ENCODE data around the gene STS. TPM values are rescaled to one million over a fixed set of nuclear protein-coding genes. Genes with fewer than 3 reads are reported as not detected.

Gene STS
- total RNA-seq, 1 donor from 2014 or later = 0.97 TPM

GRCh38 chrX:7108030-7108429, 39.5 kb upstream of the STS start:
- Mint-ChIP-seq H3K27me3 (ENCODE audit: insufficient read depth, low read depth) (no peaks in the 10 kb centered on the region), H3K4me3 (no peak overlapping the region), H3K36me3 (peaks cover 28% of the 10 kb centered on the region), H3K9me3 (peaks cover 4% of the 10 kb centered on the region), H3K4me1 (peaks cover 48% of the 10 kb centered on the region), H3K27ac (peak overlapping the region; percentile 99)
- H3K36me3 ChIP-seq = no peaks in the 10 kb centered on the region
- no peak overlapping the region for H3K9ac ChIP-seq
- no peak for DNase-seq (ENCODE audit: low spot score)
- peaks cover 4% of the 10 kb centered on the region for H4K20me1 ChIP-seq (ENCODE audit: low read depth)
- H3K9me3 ChIP-seq (ENCODE audit: low read depth) = no peaks in the 10 kb centered on the region
- peaks cover 5% of the 10 kb centered on the region for H3K79me2 ChIP-seq (ENCODE audit: low read depth)
- H3K4me2 ChIP-seq = no peak overlapping the region
- H3F3A ChIP-seq (ENCODE audit: low read depth) = peaks cover 18% of the 10 kb centered on the region
- H2AFZ ChIP-seq (replicated peaks) = no peak overlapping the region
- no peak overlapping the region for H3K27ac ChIP-seq
- no peaks in the 10 kb centered on the region for H3K27me3 ChIP-seq
- H3K4me1 ChIP-seq = peaks cover 16% of the 10 kb centered on the region
- no peak overlapping the region for H3K4me3 ChIP-seq
- TF ChIP-seq EZH2 (IDR thresholded peaks at IDR 0.05) (no peak), CTCF (IDR thresholded peaks at IDR 0.05) (no peak), EZH2phosphoT487 (IDR thresholded peaks at IDR 0.05) (no peak)

DNA sequence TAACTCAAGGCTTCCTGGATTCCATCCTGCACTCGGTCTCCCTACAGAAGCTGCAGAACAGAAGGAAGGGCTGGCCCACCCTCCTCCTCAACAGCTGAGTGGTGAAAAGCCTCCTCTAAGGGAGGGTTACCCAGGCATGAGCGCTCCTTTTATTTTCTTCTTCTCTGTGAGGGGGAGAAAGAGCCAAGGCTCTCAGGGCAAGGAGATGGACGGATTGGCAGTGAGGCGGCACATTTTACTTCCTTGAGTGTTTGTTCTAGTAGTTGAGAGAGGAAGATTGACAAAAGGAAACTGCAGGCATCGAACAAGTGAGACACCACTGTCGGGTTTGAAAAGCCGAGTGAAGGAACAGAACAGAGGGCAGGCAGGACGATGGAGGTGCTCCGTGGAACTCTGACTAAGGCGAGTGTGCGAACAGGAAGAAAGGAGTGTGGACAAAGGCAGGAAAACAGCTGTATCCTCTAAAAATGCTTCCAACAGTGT, 38.4 kb upstream of the STS start:
- peak overlapping the region; percentile 79 for H3K4me3 Mint-ChIP-seq
- Histone ChIP-seq H3K9ac (no peak overlapping the region), H3K27me3 (no peaks in the 10 kb centered on the region)

GRCh38 chrX:7109838-7110793, 37.4 kb upstream of the STS start:
- no peak overlapping the region for H3K9ac ChIP-seq
- Mint-ChIP-seq H3K27ac (peak overlapping the region; percentile 99), H3K36me3 (peaks cover 21% of the 10 kb centered on the region), H3K9me3 (no peaks in the 10 kb centered on the region), H3K4me3 (peak overlapping the region; percentile 79), H3K27me3 (ENCODE audit: insufficient read depth, low read depth) (no peaks in the 10 kb centered on the region), H3K4me1 (peaks cover 55% of the 10 kb centered on the region)
- no peak for TF ChIP-seq EZH2 (IDR thresholded peaks at IDR 0.05)
- no peak for TF ChIP-seq EZH2phosphoT487 (IDR thresholded peaks at IDR 0.05)
- TF ChIP-seq CTCF (IDR thresholded peaks at IDR 0.05) = no peak
- H4K20me1 ChIP-seq (ENCODE audit: low read depth) = peaks cover 4% of the 10 kb centered on the region
- peaks cover 5% of the 10 kb centered on the region for H3K79me2 ChIP-seq (ENCODE audit: low read depth)
- peaks cover 18% of the 10 kb centered on the region for H3F3A ChIP-seq (ENCODE audit: low read depth)
- no peak overlapping the region for H3K27ac ChIP-seq
- no peaks in the 10 kb centered on the region for H3K9me3 ChIP-seq (ENCODE audit: low read depth)
- peaks cover 16% of the 10 kb centered on the region for H3K4me1 ChIP-seq
- H3K27me3 ChIP-seq = no peaks in the 10 kb centered on the region
- no peak overlapping the region for H3K4me3 ChIP-seq
- no peak overlapping the region for H2AFZ ChIP-seq (replicated peaks)
- no peaks in the 10 kb centered on the region for H3K36me3 ChIP-seq
- peak overlapping the region; percentile 47 for H3K4me2 ChIP-seq
- DNase-seq (ENCODE audit: low spot score) = peak; percentile 15

More for the DNA sequence above, 38.4 kb upstream of the STS start:
- peak; percentile 64 for DNase-seq (ENCODE audit: low spot score)
- Histone ChIP-seq H3K4me1 (peaks cover 16% of the 10 kb centered on the region), H3K79me2 (ENCODE audit: low read depth) (peaks cover 5% of the 10 kb centered on the region), H3K27ac (peak overlapping the region; percentile 46), H4K20me1 (ENCODE audit: low read depth) (peaks cover 4% of the 10 kb centered on the region), H2AFZ (replicated peaks) (no peak overlapping the region), H3K36me3 (no peaks in the 10 kb centered on the region), H3K4me3 (no peak overlapping the region), H3K4me2 (peak overlapping the region; percentile 47), H3K9me3 (ENCODE audit: low read depth) (no peaks in the 10 kb centered on the region), H3F3A (ENCODE audit: low read depth) (peaks cover 18% of the 10 kb centered on the region)
- TF ChIP-seq CTCF (IDR thresholded peaks at IDR 0.05) (no peak), EZH2 (IDR thresholded peaks at IDR 0.05) (no peak), EZH2phosphoT487 (IDR thresholded peaks at IDR 0.05) (no peak)
- Mint-ChIP-seq H3K27ac (peak overlapping the region; percentile 99), H3K9me3 (no peaks in the 10 kb centered on the region), H3K4me1 (peaks cover 48% of the 10 kb centered on the region), H3K36me3 (peaks cover 22% of the 10 kb centered on the region), H3K27me3 (ENCODE audit: insufficient read depth, low read depth) (no peaks in the 10 kb centered on the region)

Measured in neural progenitor cell (in vitro differentiated cells).